Body of pancreas (tissue), 4 donors: ENCODE results near the gene GTPBP3. TPM values are rescaled to one million over a fixed set of nuclear protein-coding genes. Genes with fewer than 3 reads are reported as not detected.
A peak's percentile ranks its signal among the peaks of the same experiment; 100 is the strongest.

Source experiments
- ATAC-seq: fragments of 150-250 bp; one replicate; pipeline ENCODE4 v1.9.1; 2016
- DNase-seq, 4 donors: peaks; one replicate each; pipeline ENCODE4 v3.0.0-alpha.2; 2019
- H3K27ac ChIP-seq, 4 donors: fragments of 200-600 bp; sonication (generic); 1 replicate in 3 of 4; 2 replicates in 1 of 4; pipeline versions ENCODE4 v1.5.1 to v1.6.1; 2016 to 2019; ENCODE audit warnings: mild to moderate bottlenecking in 1 of 4, mixed read lengths in 1 of 4, moderate library complexity in 1 of 4
- H3K27me3 ChIP-seq, 2 donors: fragments of 200-600 bp; sonication (generic); one replicate each; pipeline ENCODE4 v1.6.0; 2016; ENCODE audit warnings: mild to moderate bottlenecking in 1 of 2
- H3K36me3 ChIP-seq, 2 donors: fragments of 200-600 bp; sonication (generic); replicated peaks in 1 of 2; 2 replicates each; pipeline ENCODE4 v1.5.1; 2016; ENCODE audit warnings: low read depth in 2 of 2; ENCODE audit not compliant: insufficient read depth in 1 of 2
- H3K4me1 ChIP-seq: fragments of 200-600 bp; sonication (generic); one replicate; pipeline ENCODE4 v1.6.0; 2016
- H3K4me3 ChIP-seq, 2 donors: fragments of 200-600 bp; sonication (generic); 1 replicate in 1 of 2; 2 replicates in 1 of 2; pipeline ENCODE4 v1.5.1; 2016 to 2019
- H3K9me3 ChIP-seq, 3 donors: fragments of 200-600 bp; sonication (generic); 1 replicate in 2 of 3; 2 replicates in 1 of 3; pipeline ENCODE4 v1.5.1; 2016
- CTCF ChIP-seq, 7 experiments: fragments of 450-650 bp in 4 of 7; fragments of 200-600 bp in 3 of 7; sonication (generic) in 3 of 7; IDR thresholded peaks; one replicate each; pipeline ENCODE4 v1.5.1; 2016 to 2019; ENCODE audit warnings: antibody characterized with exemption in 7 of 7
- POLR2A ChIP-seq, 3 donors: fragments of 450-650 bp; IDR thresholded peaks; one replicate each; pipeline ENCODE4 v1.6.1; 2016; ENCODE audit warnings: antibody characterized with exemption in 3 of 3, mild to moderate bottlenecking in 2 of 3
- WGBS, 2 donors: methylation state at CpG; one replicate each; pipeline ENCODE4 v1.1.5; 2017; 5-methylcytosine and 5-hydroxymethylcytosine counted together
- intact Hi-C: fragments of 100-400 bp; cut with DNase I; formaldehyde crosslinking; loops from one replicate; pipeline ENCODE4 v1.15.1; 2023
- total RNA-seq, 2 donors: library from RNA; depleted of rRNA; stranded (reverse); fragments of >200 nt; gene quantifications; one replicate each; pipeline ENCODE4 v1.1.0, GENCODE V29; 2016

GTPBP3 gene
- total RNA-seq, 2 donors from 2014 or later = 13.7 to 127 TPM

- intact Hi-C loops = no loop called here
- ATAC-seq = peak; percentile 40
- TF ChIP-seq POLR2A (IDR thresholded peaks at IDR 0.05) = peak in 2 of 3 donors; percentile 36 to 47
- no peak for TF ChIP-seq CTCF (IDR thresholded peaks at IDR 0.05)
- 43 to 63% methylated on average over 18 to 39 of the region's 39 CpGs for WGBS, 2 donors
- no peaks in the 10 kb centered on the region for H3K9me3 ChIP-seq
- no peaks in the 10 kb centered on the region for H3K27me3 ChIP-seq
- H3K4me1 ChIP-seq = no peaks in the 10 kb centered on the region
- H3K27ac ChIP-seq = peak within 1 kb of the TSS in 1 of 4 donors; percentile 30
- no peaks in the 10 kb centered on the region for H3K36me3 ChIP-seq
- DNase-seq = peak in 3 of 4 donors; percentile 12 to 33 (median 19)
- H3K4me3 ChIP-seq = no peak within 1 kb of the TSS
These were observed 39.7 kb downstream of the GTPBP3 start, which contains the start of gene PLVAP for GRCh38 chr19:17376935-17377600. PLVAP (minus strand) TSS chr19:17377342; CDS start chr19:17377288, 54 bp downstream.

GRCh38 chr19:17378271-17378670, 40.9 kb downstream of the GTPBP3 start:
- 58 to 63% methylated on average over 12 to 13 of the region's 13 CpGs for WGBS, 2 donors
- intact Hi-C loops = no loop called here
- no peak for TF ChIP-seq POLR2A (IDR thresholded peaks at IDR 0.05)
- TF ChIP-seq CTCF (IDR thresholded peaks at IDR 0.05) = no peak

GRCh38 chr19:17379221-17379631, 41.9 kb downstream of the GTPBP3 start:
- Histone ChIP-seq H3K27ac (no peak overlapping the region), H3K9me3 (no peaks in the 10 kb centered on the region), H3K4me1 (peaks cover 8% of the 10 kb centered on the region), H3K27me3 (no peaks in the 10 kb centered on the region), H3K4me3 (no peak overlapping the region), H3K36me3 (no peaks in the 10 kb centered on the region)
- DNase-seq (no peak), ATAC-seq (no peak)
- 25% methylated on average over 14 of the region's 14 CpGs; no CpG with 5 or more reads in 1 of the 2 donors for WGBS, 2 donors
- no peak for TF ChIP-seq POLR2A (IDR thresholded peaks at IDR 0.05)
- TF ChIP-seq CTCF (IDR thresholded peaks at IDR 0.05) = no peak
- intact Hi-C loops = no loop called here

More at GRCh38 chr19:17378271-17378670, 40.9 kb downstream of the GTPBP3 start:
- no peak overlapping the region for H3K4me3 ChIP-seq
- H3K9me3 ChIP-seq = no peaks in the 10 kb centered on the region
- DNase-seq = no peak
- H3K36me3 ChIP-seq = no peaks in the 10 kb centered on the region
- H3K27ac ChIP-seq = peak overlapping the region in 1 of 4 donors; percentile 30
- peaks cover 8% of the 10 kb centered on the region for H3K4me1 ChIP-seq
- ATAC-seq = no peak
- no peaks in the 10 kb centered on the region for H3K27me3 ChIP-seq

GRCh38 chr19:17380426-17381138, 43.2 kb downstream of the GTPBP3 start:
- TF ChIP-seq POLR2A (IDR thresholded peaks at IDR 0.05) (no peak), CTCF (IDR thresholded peaks at IDR 0.05) (no peak)
- ATAC-seq = no peak
- Histone ChIP-seq H3K4me3 (no peak overlapping the region), H3K27ac (no peak overlapping the region), H3K4me1 (peaks cover 8% of the 10 kb centered on the region), H3K36me3 (no peaks in the 10 kb centered on the region), H3K9me3 (no peaks in the 10 kb centered on the region), H3K27me3 (no peaks in the 10 kb centered on the region)
- no peak for DNase-seq
- intact Hi-C loops = no loop called here
- 91 to 93% methylated on average over 4 to 5 of the region's 5 CpGs for WGBS, 2 donors
